ENCODE measurements around the gene CD300LF. TPM values are rescaled to one million over a fixed set of nuclear protein-coding genes. Genes with fewer than 3 reads are reported as not detected.

The CD300LF gene
- total and polyA plus RNA-seq, 9 of the 15 experiments (the other 6 are each of a cell fraction or from before 2014, with no cell fraction given): not detected

DNA sequence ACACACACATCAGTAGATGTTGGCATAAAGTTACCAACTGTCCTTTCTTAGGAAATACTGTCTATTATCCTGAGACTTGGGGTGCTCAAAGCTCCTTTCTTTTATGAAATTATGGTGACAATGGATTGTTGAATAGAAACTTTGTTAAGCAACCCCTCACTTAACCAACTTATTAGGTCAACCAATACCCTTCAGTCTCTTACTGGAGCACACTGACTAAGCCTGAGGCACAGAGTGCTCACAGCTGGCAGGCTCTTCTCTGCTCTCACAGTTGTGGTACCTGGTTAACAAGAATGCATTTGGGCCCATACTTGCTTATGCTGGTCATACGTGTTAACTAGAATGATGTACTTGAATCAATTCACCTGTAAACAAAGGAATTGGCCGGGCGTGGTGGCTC lies 24.8 kb downstream of the CD300LF start:
- no peaks in the 10 kb centered on the region; the same call in none of the 2 replicates for H4K20me1 ChIP-seq (replicated peaks; ENCODE audit: control insufficient read depth, insufficient read depth, low read length)
- intact Hi-C loops (cut with micrococcal nuclease): no loop called here

More for the DNA sequence above, 24.8 kb downstream of the CD300LF start:
- Histone ChIP-seq H2AFZ (ENCODE audit: low read depth, low read length) (no peak overlapping the region), H3K27me3 (ENCODE audit: control insufficient read depth in 2 of 2, insufficient read depth in 2 of 2, low read length in 2 of 2) (peaks cover 15 to 47% of the 10 kb centered on the region in 2 experiments; a peak in 4 of 5 replicates), H3K9me3 (replicated peaks; ENCODE audit: control insufficient read depth, insufficient read depth, low read depth, low read length) (no peaks in the 10 kb centered on the region), H3K79me2 (ENCODE audit: control insufficient read depth, insufficient read depth, low read length) (no peaks in the 10 kb centered on the region), H3K9me1 (ENCODE audit: control insufficient read depth, insufficient read depth, low read length) (no peaks in the 10 kb centered on the region), H3K4me3 (no peak overlapping the region), H3K27ac (ENCODE audit: extremely low read depth, low read depth, low read length) (no peak overlapping the region), H3K36me3 (ENCODE audit: control insufficient read depth, insufficient read depth, low read length) (no peaks in the 10 kb centered on the region), H3K4me1 (replicated peaks in 1 of 2; ENCODE audit: control insufficient read depth in 2 of 2, insufficient read depth in 2 of 2, low read length in 2 of 2) (no peaks in the 10 kb centered on the region), H3K4me2 (ENCODE audit: insufficient read depth, low read length) (no peak overlapping the region), H3K9ac (ENCODE audit: insufficient read depth in 1 of 2, low read depth in 2 of 2, low read length in 2 of 2) (no peak overlapping the region)
- 5% methylated on average over 3 of the region's 3 CpGs for WGBS (ENCODE audit: insufficient coverage, low coverage, missing lambda C conversion rate)
- ATAC-seq: no peak
- in situ Hi-C loops (cut with MboI): no loop called here
- CTCF ChIA-PET (ENCODE audit: low intra/inter-chr PET ratio): no interaction called here
- no peak for DNase-seq (ENCODE audit: extremely low read depth in 1 of 4, low spot score in 3 of 4)
- POLR2A ChIA-PET: no interaction called here
- TF ChIP-seq BHLHE40 (IDR thresholded peaks at IDR 0.05; ENCODE audit: low read length) (no peak), C11orf30 (IDR thresholded peaks at IDR 0.05; ENCODE audit: low read depth) (no peak), COPS2 (conservative IDR thresholded peaks at IDR 0.05) (no peak), CBFA2T2 (conservative IDR thresholded peaks at IDR 0.05) (no peak), TAF7 (tag; IDR thresholded peaks at IDR 0.05) (no peak), ZFP30 (CRISPR knock-in tag; IDR thresholded peaks at IDR 0.05; ENCODE audit: borderline replicate concordance) (no peak), BRD9 (IDR thresholded peaks at IDR 0.05; ENCODE audit: low read depth, partially characterized antibody) (no peak), ZNF212 (CRISPR knock-in tag; IDR thresholded peaks at IDR 0.05) (no peak), NONO (IDR thresholded peaks at IDR 0.05; ENCODE audit: low read depth in 2 of 2, low read length in 1 of 2) (no peak), RCOR1 (IDR thresholded peaks at IDR 0.05; ENCODE audit: borderline replicate concordance in 1 of 2, low read depth in 2 of 2, low read length in 2 of 2) (no peak), ZNF184 (CRISPR knock-in tag; IDR thresholded peaks at IDR 0.05) (no peak), HCFC1 (IDR thresholded peaks at IDR 0.05; ENCODE audit: low read depth, low read length) (no peak)
- TF ChIP-seq, protein P1, sequence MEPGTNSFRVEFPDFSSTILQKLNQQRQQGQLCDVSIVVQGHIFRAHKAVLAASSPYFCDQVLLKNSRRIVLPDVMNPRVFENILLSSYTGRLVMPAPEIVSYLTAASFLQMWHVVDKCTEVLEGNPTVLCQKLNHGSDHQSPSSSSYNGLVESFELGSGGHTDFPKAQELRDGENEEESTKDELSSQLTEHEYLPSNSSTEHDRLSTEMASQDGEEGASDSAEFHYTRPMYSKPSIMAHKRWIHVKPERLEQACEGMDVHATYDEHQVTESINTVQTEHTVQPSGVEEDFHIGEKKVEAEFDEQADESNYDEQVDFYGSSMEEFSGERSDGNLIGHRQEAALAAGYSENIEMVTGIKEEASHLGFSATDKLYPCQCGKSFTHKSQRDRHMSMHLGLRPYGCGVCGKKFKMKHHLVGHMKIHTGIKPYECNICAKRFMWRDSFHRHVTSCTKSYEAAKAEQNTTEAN (CRISPR knock-in tag; IDR thresholded peaks at IDR 0.05): no peak
- TF ChIP-seq, protein P2, sequence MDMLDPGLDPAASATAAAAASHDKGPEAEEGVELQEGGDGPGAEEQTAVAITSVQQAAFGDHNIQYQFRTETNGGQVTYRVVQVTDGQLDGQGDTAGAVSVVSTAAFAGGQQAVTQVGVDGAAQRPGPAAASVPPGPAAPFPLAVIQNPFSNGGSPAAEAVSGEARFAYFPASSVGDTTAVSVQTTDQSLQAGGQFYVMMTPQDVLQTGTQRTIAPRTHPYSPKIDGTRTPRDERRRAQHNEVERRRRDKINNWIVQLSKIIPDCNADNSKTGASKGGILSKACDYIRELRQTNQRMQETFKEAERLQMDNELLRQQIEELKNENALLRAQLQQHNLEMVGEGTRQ (CRISPR knock-in tag; IDR thresholded peaks at IDR 0.05): no peak
- TF ChIP-seq, protein P3, sequence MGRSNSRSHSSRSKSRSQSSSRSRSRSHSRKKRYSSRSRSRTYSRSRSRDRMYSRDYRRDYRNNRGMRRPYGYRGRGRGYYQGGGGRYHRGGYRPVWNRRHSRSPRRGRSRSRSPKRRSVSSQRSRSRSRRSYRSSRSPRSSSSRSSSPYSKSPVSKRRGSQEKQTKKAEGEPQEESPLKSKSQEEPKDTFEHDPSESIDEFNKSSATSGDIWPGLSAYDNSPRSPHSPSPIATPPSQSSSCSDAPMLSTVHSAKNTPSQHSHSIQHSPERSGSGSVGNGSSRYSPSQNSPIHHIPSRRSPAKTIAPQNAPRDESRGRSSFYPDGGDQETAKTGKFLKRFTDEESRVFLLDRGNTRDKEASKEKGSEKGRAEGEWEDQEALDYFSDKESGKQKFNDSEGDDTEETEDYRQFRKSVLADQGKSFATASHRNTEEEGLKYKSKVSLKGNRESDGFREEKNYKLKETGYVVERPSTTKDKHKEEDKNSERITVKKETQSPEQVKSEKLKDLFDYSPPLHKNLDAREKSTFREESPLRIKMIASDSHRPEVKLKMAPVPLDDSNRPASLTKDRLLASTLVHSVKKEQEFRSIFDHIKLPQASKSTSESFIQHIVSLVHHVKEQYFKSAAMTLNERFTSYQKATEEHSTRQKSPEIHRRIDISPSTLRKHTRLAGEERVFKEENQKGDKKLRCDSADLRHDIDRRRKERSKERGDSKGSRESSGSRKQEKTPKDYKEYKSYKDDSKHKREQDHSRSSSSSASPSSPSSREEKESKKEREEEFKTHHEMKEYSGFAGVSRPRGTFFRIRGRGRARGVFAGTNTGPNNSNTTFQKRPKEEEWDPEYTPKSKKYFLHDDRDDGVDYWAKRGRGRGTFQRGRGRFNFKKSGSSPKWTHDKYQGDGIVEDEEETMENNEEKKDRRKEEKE (IDR thresholded peaks at IDR 0.05; ENCODE audit: borderline replicate concordance in 1 of 2, control insufficient read depth in 1 of 2, low read depth in 2 of 2, low read length in 1 of 2): no peak
- BruUV-seq (replicated peaks): no TSS peak
- FAIRE-seq: no peak

All from K562 (cell line).